H1 (cell line): ENCODE data around the gene MAP7. TPM values are rescaled to one million over a fixed set of nuclear protein-coding genes. Genes with fewer than 3 reads are reported as not detected.

ENCODE experiments used
- CTCF ChIA-PET: fragments of 300-600 bp; sonication (Branson Sonifier 250); formaldehyde crosslinking; loops from one replicate; lab custom pipeline; 2021; ENCODE audit not compliant: partially characterized antibody; lab: Charles Lee
- POLR2A ChIA-PET: fragments of 300-600 bp; sonication (Branson Sonifier 250); formaldehyde crosslinking; loops from one replicate; lab custom pipeline; 2021; ENCODE audit warnings: inconsistent platforms; ENCODE audit not compliant: partially characterized antibody; lab: Charles Lee
- DNase-seq, 2 experiments: peaks; one replicate each; pipeline versions ENCODE4 v3.0.0 to v3.0.0-alpha.2; 2010 to 2022; ENCODE audit warnings: low spot score in 2 of 2, low read depth in 1 of 2, mixed read lengths in 1 of 2
- FAIRE-seq: peaks from 2 replicates; lab custom pipeline; 2011; peaks lifted over from hg19 to GRCh38; lab: Jason Lieb, UNC
- H2AFZ ChIP-seq: 2 replicates; pipeline ENCODE4 v1.8.1; 2012; ENCODE audit warnings: low read length, inconsistent platforms
- H2AK5ac ChIP-seq: 2 replicates; pipeline ENCODE4 v1.6.1; 2013; ENCODE audit warnings: low read depth, low read length
- H2BK120ac ChIP-seq: replicated peaks from 2 replicates; pipeline ENCODE3; 2013; ENCODE audit warnings: low read depth, low read length, inconsistent platforms
- H2BK12ac ChIP-seq: 2 replicates; pipeline ENCODE4 v1.6.1; 2013; ENCODE audit warnings: low read depth, low read length
- H2BK15ac ChIP-seq: 2 replicates; pipeline ENCODE4 v1.6.1; 2013; ENCODE audit warnings: low read length
- H2BK20ac ChIP-seq: 2 replicates; pipeline ENCODE4 v1.6.1; 2013; ENCODE audit warnings: low read length
- H2BK5ac ChIP-seq: 2 replicates; pipeline ENCODE4 v1.6.1; 2013; ENCODE audit warnings: low read depth, low read length
- H3K14ac ChIP-seq: 2 replicates; pipeline ENCODE4 v1.6.1; 2013; ENCODE audit warnings: inconsistent platforms; ENCODE audit not compliant: insufficient read length
- H3K18ac ChIP-seq: 2 replicates; pipeline ENCODE4 v1.6.1; 2013; ENCODE audit warnings: low read length; ENCODE audit errors: extremely low read depth
- H3K23ac ChIP-seq: 2 replicates; pipeline ENCODE4 v1.6.1; 2013; ENCODE audit warnings: inconsistent platforms; ENCODE audit not compliant: insufficient read length
- H3K23me2 ChIP-seq: 2 replicates; pipeline ENCODE4 v1.6.1; 2013; ENCODE audit warnings: low read depth, low read length
- H3K27ac ChIP-seq: 2 replicates; pipeline ENCODE4 v1.6.1; 2011; ENCODE audit warnings: low read depth, low read length, inconsistent platforms
- H3K27me3 ChIP-seq, 4 experiments: replicated peaks in 1 of 4; 1 replicate in 1 of 4; 2 replicates in 3 of 4; pipeline versions ENCODE4 v1.6.1 to v1.8.1; 2011 to 2013; ENCODE audit warnings: low read length in 3 of 4, mild to moderate bottlenecking in 3 of 4, inconsistent platforms in 2 of 4, mixed read lengths in 2 of 4, moderate library complexity in 1 of 4; ENCODE audit not compliant: control insufficient read depth in 3 of 4, insufficient read depth in 3 of 4; ENCODE audit errors: extremely low read depth in 1 of 4
- H3K36me3 ChIP-seq, 4 experiments: 2 replicates each; pipeline versions ENCODE4 v1.6.1 to v1.8.1; 2011 to 2013; ENCODE audit warnings: mild to moderate bottlenecking in 4 of 4, low read length in 3 of 4, moderate library complexity in 2 of 4, control low read depth in 1 of 4, inconsistent platforms in 1 of 4; ENCODE audit not compliant: insufficient read depth in 4 of 4, control insufficient read depth in 2 of 4
- H3K4ac ChIP-seq: replicated peaks from 2 replicates; pipeline ENCODE3; 2013; ENCODE audit warnings: low read length, low read depth, mixed read lengths, inconsistent platforms; ENCODE audit not compliant: insufficient read length
- H3K4me1 ChIP-seq, 4 experiments: replicated peaks in 1 of 4; 1 replicate in 1 of 4; 2 replicates in 3 of 4; pipeline versions ENCODE4 v1.6.1 to v1.8.1; 2011 to 2013; ENCODE audit warnings: low read length in 3 of 4, inconsistent platforms in 2 of 4, mixed read lengths in 1 of 4; ENCODE audit not compliant: insufficient read depth in 4 of 4, control insufficient read depth in 3 of 4
- H3K4me2 ChIP-seq, 2 experiments: 2 replicates each; pipeline versions ENCODE4 v1.6.1 to v1.8.1; 2011 to 2013; ENCODE audit warnings: low read depth in 2 of 2, low read length in 2 of 2, control low read depth in 1 of 2, inconsistent platforms in 1 of 2, mild to moderate bottlenecking in 1 of 2; ENCODE audit not compliant: insufficient read depth in 1 of 2
- H3K4me3 ChIP-seq, 4 experiments: fragments of 200-600, 300-600 bp in 1 of 4; sonication (generic), shearing (Covaris generic), sonication (Bioruptor Twin) in 1 of 4; 2 replicates each; pipeline versions ENCODE4 v1.5.1 to v1.8.1; 2011 to 2016; ENCODE audit warnings: low read length in 4 of 4, low read depth in 3 of 4, control low read depth in 2 of 4, inconsistent platforms in 2 of 4, mild to moderate bottlenecking in 2 of 4, mixed read lengths in 1 of 4, moderate library complexity in 1 of 4; ENCODE audit not compliant: insufficient read depth in 2 of 4; ENCODE audit errors: extremely low read depth in 1 of 4
- H3K56ac ChIP-seq: replicated peaks from 2 replicates; pipeline ENCODE3; 2013; ENCODE audit warnings: low read depth, mild to moderate bottlenecking, mixed read lengths, low read length, inconsistent platforms; ENCODE audit not compliant: insufficient read length
- H3K79me1 ChIP-seq: 2 replicates; pipeline ENCODE4 v1.6.1; 2013; ENCODE audit warnings: low read depth, low read length, control low read depth
- H3K79me2 ChIP-seq, 2 experiments: 2 replicates each; pipeline versions ENCODE4 v1.6.1 to v1.8.1; 2012 to 2013; ENCODE audit warnings: low read length in 2 of 2, mild to moderate bottlenecking in 2 of 2, inconsistent platforms in 1 of 2; ENCODE audit not compliant: insufficient read depth in 2 of 2, control insufficient read depth in 1 of 2
- H3K9ac ChIP-seq, 4 experiments: replicated peaks in 1 of 4; 1 replicate in 1 of 4; 2 replicates in 3 of 4; pipeline versions ENCODE4 v1.6.1 to v1.8.1; 2011 to 2013; ENCODE audit warnings: low read depth in 3 of 4, low read length in 3 of 4, control low read depth in 2 of 4, mild to moderate bottlenecking in 2 of 4, moderate library complexity in 2 of 4, inconsistent platforms in 1 of 4; ENCODE audit errors: extremely low read depth in 1 of 4
- H3K9me3 ChIP-seq, 2 experiments: 2 replicates each; pipeline versions ENCODE4 v1.6.1 to v1.8.1; 2012 to 2013; ENCODE audit warnings: mild to moderate bottlenecking in 2 of 2, moderate library complexity in 2 of 2, control low read depth in 1 of 2, inconsistent platforms in 1 of 2, low read depth in 1 of 2, low read length in 1 of 2, mixed read lengths in 1 of 2; ENCODE audit not compliant: insufficient read depth in 2 of 2
- H4K20me1 ChIP-seq, 2 experiments: replicated peaks in 1 of 2; 2 replicates each; pipeline versions ENCODE3 to v1.8.1; 2011 to 2013; ENCODE audit warnings: inconsistent platforms in 2 of 2, low read length in 2 of 2, mild to moderate bottlenecking in 1 of 2; ENCODE audit not compliant: insufficient read depth in 2 of 2, control insufficient read depth in 1 of 2
- H4K5ac ChIP-seq: 2 replicates; pipeline ENCODE4 v1.6.1; 2013; ENCODE audit warnings: low read length, low read depth, mixed read lengths, inconsistent platforms; ENCODE audit not compliant: insufficient read length
- H4K8ac ChIP-seq: 2 replicates; pipeline ENCODE4 v1.8.0; 2013; ENCODE audit warnings: mild to moderate bottlenecking, moderate library complexity, low read length, inconsistent platforms; ENCODE audit not compliant: insufficient read depth; ENCODE audit errors: extremely low read depth
- H4K91ac ChIP-seq: replicated peaks from 2 replicates; pipeline ENCODE3; 2013; ENCODE audit warnings: low read length, mixed read lengths, inconsistent platforms; ENCODE audit not compliant: insufficient read length
- ASH2L ChIP-seq: fragments of 200-600, 300-600 bp; sonication (generic); IDR thresholded peaks from one replicate; pipeline ENCODE4 v1.7.1; 2017; ENCODE audit warnings: low read length
- BACH1 ChIP-seq: IDR thresholded peaks from 2 replicates; pipeline ENCODE4 v1.6.1; 2012; ENCODE audit warnings: low read length, improper control_type of control experiment
- CHD1 ChIP-seq: IDR thresholded peaks from 2 replicates; pipeline ENCODE4 v1.6.1; 2012; ENCODE audit warnings: low read depth, low read length, improper control_type of control experiment
- CREB1 ChIP-seq: IDR thresholded peaks from 2 replicates; pipeline ENCODE4 v1.6.1; 2012; ENCODE audit warnings: inconsistent platforms
- E2F6 ChIP-seq: IDR thresholded peaks from 2 replicates; pipeline ENCODE4 v1.6.1; 2012; ENCODE audit warnings: inconsistent platforms
- KDM1A ChIP-seq: fragments of 200-600, 300-600 bp; sonication (generic); IDR thresholded peaks from 2 replicates; pipeline ENCODE4 v1.7.1; 2016; ENCODE audit warnings: mild to moderate bottlenecking, low read length, borderline replicate concordance
- MAFK ChIP-seq: IDR thresholded peaks from 2 replicates; pipeline ENCODE4 v1.6.1; 2012; ENCODE audit warnings: low read depth, mild to moderate bottlenecking, improper control_type of control experiment, low read length
- RAD21 ChIP-seq, 2 experiments: IDR thresholded peaks in 1 of 2; conservative IDR thresholded peaks in 1 of 2; 2 replicates each; pipeline ENCODE4 v1.6.1; 2011; ENCODE audit warnings: low read depth in 2 of 2, low read length in 2 of 2, improper control_type of control experiment in 1 of 2, inconsistent platforms in 1 of 2, mild to moderate bottlenecking in 1 of 2, moderate library complexity in 1 of 2
- YY1 ChIP-seq: IDR thresholded peaks from 2 replicates; pipeline ENCODE4 v1.6.1; 2011; ENCODE audit warnings: low read depth, mild to moderate bottlenecking, low read length
- WGBS, 2 experiments: shearing (Covaris generic) in 1 of 2; methylation state at CpG; one replicate each; pipeline versions ENCODE4 v1.1.6 to v1.1.7; 2013 to 2015; ENCODE audit warnings: low lambda C conversion rate in 2 of 2, mixed read lengths in 2 of 2, inconsistent platforms in 1 of 2, low coverage in 1 of 2, missing lambda C conversion rate in 1 of 2; ENCODE audit not compliant: insufficient replicate concordance in 2 of 2, insufficient coverage in 1 of 2, insufficient read length in 1 of 2; ENCODE audit errors: extremely low coverage in 1 of 2, missing lambda C conversion rate in 1 of 2; 5-methylcytosine and 5-hydroxymethylcytosine counted together
- polyA plus RNA-seq, 7 experiments: library from polyadenylated mRNA; depleted of rRNA in 3 of 7; stranded (reverse) in 5 of 7; unstranded in 2 of 7; fragments of >200 nt in 5 of 7; fragments of 200-250 nt in 2 of 7; gene quantifications; 1 replicate in 5 of 7; 2 replicates in 1 of 7; 4 replicates in 1 of 7; pipeline versions ENCODE4 v1.2.1 to v1.2.3, GENCODE V29; 2011 to 2013; ENCODE audit warnings: missing spikeins in 2 of 7, mixed read lengths in 2 of 7
- total RNA-seq: library from RNA; stranded (reverse); fragmentation: NEBNext Ultra II Directional; extraction: Animal tissue kit (Norgen Biotek cat#: 25700); gene quantifications from 2 replicates; pipeline ENCODE4 v1.2.1, GENCODE V29; 2021
- TF ChIP-seq, protein P1 (sequence below): IDR thresholded peaks from 2 replicates; pipeline ENCODE4 v1.6.1; 2012; ENCODE audit warnings: inconsistent platforms

Gene MAP7
- total and polyA plus RNA-seq, 2 of the 8 experiments (the other 6 are each of a cell fraction or from before 2014, with no cell fraction given): 13.5 to 66.9 TPM

DNA sequence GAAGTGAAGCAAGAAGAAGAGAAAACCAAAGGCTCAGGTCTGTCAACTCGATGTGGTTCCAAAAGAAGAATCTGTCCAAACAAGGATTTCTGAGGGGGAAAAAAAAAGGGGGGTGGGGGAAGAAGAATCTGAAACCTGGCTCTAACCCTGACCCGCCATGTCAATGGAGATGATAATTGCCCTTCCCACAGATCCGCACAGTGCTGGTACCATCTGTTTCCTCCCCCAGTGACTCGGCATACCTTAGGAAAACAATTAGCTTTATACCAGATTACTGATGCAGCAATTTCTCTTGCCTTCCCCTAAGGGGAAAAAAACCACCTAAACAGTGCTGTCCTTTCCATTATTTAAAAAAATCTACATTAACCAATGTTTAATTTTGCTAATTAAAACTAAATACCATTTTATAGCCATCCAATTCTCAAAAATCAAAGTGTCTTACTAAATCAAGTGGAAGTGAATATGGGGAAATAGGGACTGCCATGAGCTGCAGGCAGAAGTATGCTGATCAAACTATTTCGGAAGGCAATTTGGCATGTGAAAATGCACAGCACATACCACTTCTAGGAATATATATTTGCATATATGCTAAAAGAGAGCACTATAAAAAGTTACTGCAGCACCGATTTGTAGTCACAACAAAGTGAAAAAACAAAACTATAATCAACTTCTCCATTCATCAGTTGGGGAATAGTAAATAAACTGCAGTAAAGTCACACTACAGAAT lies 46.8 kb downstream of the MAP7 start:
- no peaks in the 10 kb centered on the region for H3K27me3 ChIP-seq
- no peak overlapping the region for H4K91ac ChIP-seq
- H3K56ac ChIP-seq: no peak overlapping the region
- H3K27ac ChIP-seq: peak overlapping the region; percentile 42
- H3K4me3 ChIP-seq: peak overlapping the region in 1 of 4 experiments; percentile 45; a peak in 2 of 8 replicates
- peak overlapping the region; percentile 49 to 62 for H3K4me2 ChIP-seq
- no peak overlapping the region for H2BK15ac ChIP-seq
- H3K14ac ChIP-seq: no peak overlapping the region
- H2BK5ac ChIP-seq: peak overlapping the region; percentile 64; the same call in 1 of the 2 replicates
- peaks cover 0 to 67% of the 10 kb centered on the region in 2 experiments; a peak in 3 of 4 replicates for H3K79me2 ChIP-seq
- peaks cover 0 to 29% (median 17%) of the 10 kb centered on the region in 4 experiments; a peak in 6 of 7 replicates for H3K4me1 ChIP-seq
- FAIRE-seq (peak; percentile 74), DNase-seq (no peak)
- H4K5ac ChIP-seq: peak overlapping the region; percentile 80
- no peak overlapping the region for H2AFZ ChIP-seq
- CTCF ChIA-PET: interaction anchor here (1.0 to 1.4 kb wide), 2 partner anchors 14 to 23 kb away, joined by 3 to 5 read pairs; no protein-coding TSS in a partner anchor
- 21% methylated on average over 6 of the region's 6 CpGs; no CpG with 5 or more reads in 1 of the 2 experiments for WGBS, 2 experiments
- H3K9ac ChIP-seq: no peak overlapping the region
- H3K79me1 ChIP-seq: no peaks in the 10 kb centered on the region; the same call in 1 of the 2 replicates
- peak overlapping the region; percentile 20; the same call in 1 of the 2 replicates for H3K18ac ChIP-seq
- no peaks in the 10 kb centered on the region for H4K20me1 ChIP-seq
- H2BK20ac ChIP-seq: no peak overlapping the region
- no peak overlapping the region for H2AK5ac ChIP-seq
- no peaks in the 10 kb centered on the region for H3K9me3 ChIP-seq
- H3K23me2 ChIP-seq: no peaks in the 10 kb centered on the region
- no peak overlapping the region; the same call in 1 of the 2 replicates for H2BK12ac ChIP-seq
- H3K4ac ChIP-seq: no peak overlapping the region
- H3K23ac ChIP-seq: no peak overlapping the region
- H2BK120ac ChIP-seq: no peak overlapping the region
- POLR2A ChIA-PET: interaction anchor here (1.0 to 1.3 kb wide), 5 partner anchors 12 to 215 kb away, joined by 3 to 4 read pairs (median 3); partner anchors contain the start of gene BCLAF1
- no peaks in the 10 kb centered on the region for H3K36me3 ChIP-seq
- H4K8ac ChIP-seq: no peak overlapping the region
- TF ChIP-seq, protein P1, sequence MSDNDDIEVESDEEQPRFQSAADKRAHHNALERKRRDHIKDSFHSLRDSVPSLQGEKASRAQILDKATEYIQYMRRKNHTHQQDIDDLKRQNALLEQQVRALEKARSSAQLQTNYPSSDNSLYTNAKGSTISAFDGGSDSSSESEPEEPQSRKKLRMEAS: no peak
- TF ChIP-seq ASH2L: peak; percentile 26
- no peak for TF ChIP-seq KDM1A
- TF ChIP-seq YY1: peak; percentile 68
- peak; percentile 94 for TF ChIP-seq BACH1
- peak; percentile 78 for TF ChIP-seq MAFK
- TF ChIP-seq CHD1: no peak
- TF ChIP-seq RAD21 (IDR thresholded peaks at IDR 0.05 in 1 of 2, conservative IDR thresholded peaks at IDR 0.05 in 1 of 2; ENCODE audit: low read depth in 2 of 2, low read length in 2 of 2): no peak
- TF ChIP-seq CREB1: no peak
- TF ChIP-seq E2F6: no peak
